Neural progenitor cell (in vitro differentiated cells): ENCODE data around the gene PHLDA2. TPM values are rescaled to one million over a fixed set of nuclear protein-coding genes. Genes with fewer than 3 reads are reported as not detected.

Experiments used
- DNase-seq: peaks from one replicate; pipeline ENCODE4 v3.0.0-alpha.2; 2016; ENCODE audit warnings: low spot score
- H2AFZ ChIP-seq: fragments of 200-600 bp; sonication (generic); replicated peaks from 2 replicates; pipeline ENCODE4 v1.6.1; 2016; ENCODE audit warnings: antibody characterized with exemption
- H3F3A ChIP-seq: fragments of 200-600 bp; sonication (generic); 2 replicates; pipeline ENCODE4 v1.6.1; 2016; ENCODE audit warnings: antibody characterized with exemption, low read depth
- H3K27ac ChIP-seq: fragments of 200-600 bp; sonication (generic); 2 replicates; pipeline ENCODE4 v1.5.1; 2016; ENCODE audit warnings: mild to moderate bottlenecking
- H3K27me3 ChIP-seq: fragments of 200-600 bp; sonication (generic); 2 replicates; pipeline ENCODE4 v1.6.1; 2016; ENCODE audit warnings: mild to moderate bottlenecking, moderate library complexity
- H3K36me3 ChIP-seq: fragments of 200-600 bp; sonication (generic); 2 replicates; pipeline ENCODE4 v1.5.1; 2016
- H3K4me1 ChIP-seq: fragments of 200-600 bp; sonication (generic); 2 replicates; pipeline ENCODE4 v1.6.1; 2016; ENCODE audit warnings: mixed run types
- H3K4me2 ChIP-seq: fragments of 200-600 bp; sonication (generic); 2 replicates; pipeline ENCODE4 v1.6.1; 2016
- H3K4me3 ChIP-seq: fragments of 200-600 bp; sonication (generic); 2 replicates; pipeline ENCODE4 v1.5.1; 2016
- H3K79me2 ChIP-seq: fragments of 200-600 bp; sonication (generic); 2 replicates; pipeline ENCODE4 v1.6.1; 2016; ENCODE audit warnings: low read depth
- H3K9ac ChIP-seq: fragments of 200-600 bp; sonication (generic); 2 replicates; pipeline ENCODE4 v1.6.1; 2016
- H3K9me3 ChIP-seq: fragments of 200-600 bp; sonication (generic); 2 replicates; pipeline ENCODE4 v1.5.1; 2016; ENCODE audit warnings: low read depth
- H4K20me1 ChIP-seq: fragments of 200-600 bp; sonication (generic); 2 replicates; pipeline ENCODE4 v1.6.1; 2016; ENCODE audit warnings: low read depth
- H3K27ac Mint-ChIP-seq: 3 replicates; pipeline ENCODE4 v1.8.0; 2021; ENCODE audit warnings: mixed read lengths
- H3K27me3 Mint-ChIP-seq: 2 replicates; pipeline ENCODE4 v1.8.0; 2022; ENCODE audit warnings: low read depth, mild to moderate bottlenecking, inconsistent platforms, moderate library complexity, mixed read lengths; ENCODE audit not compliant: insufficient read depth
- H3K36me3 Mint-ChIP-seq: 3 replicates; pipeline ENCODE4 v1.8.0; 2021; ENCODE audit warnings: mixed read lengths
- H3K4me1 Mint-ChIP-seq: 3 replicates; pipeline ENCODE4 v1.8.0; 2021; ENCODE audit warnings: mixed read lengths
- H3K4me3 Mint-ChIP-seq: 3 replicates; pipeline ENCODE4 v1.8.0; 2021; ENCODE audit warnings: mild to moderate bottlenecking, moderate library complexity, mixed read lengths
- H3K9me3 Mint-ChIP-seq: 3 replicates; pipeline ENCODE4 v1.8.0; 2020; ENCODE audit warnings: mixed read lengths
- CTCF ChIP-seq: fragments of 200-600 bp; sonication (generic); IDR thresholded peaks from 2 replicates; pipeline ENCODE4 v1.5.1; 2017; ENCODE audit warnings: antibody characterized with exemption, mild to moderate bottlenecking
- EZH2 ChIP-seq: fragments of 200-600 bp; sonication (generic); IDR thresholded peaks from 2 replicates; pipeline ENCODE4 v1.6.1; 2017; ENCODE audit warnings: antibody characterized with exemption, mild to moderate bottlenecking, moderate library complexity
- EZH2phosphoT487 ChIP-seq: fragments of 200-600 bp; sonication (generic); IDR thresholded peaks from 2 replicates; pipeline ENCODE4 v1.6.1; 2017; ENCODE audit warnings: antibody characterized with exemption
- total RNA-seq: library from RNA; depleted of rRNA; stranded (reverse); fragments of >200 nt; gene quantifications from 2 replicates; pipeline ENCODE4 v1.2.3, GENCODE V29; 2015; ENCODE audit warnings: low replicate concordance

PHLDA2 gene
- total RNA-seq, 1 donor from 2014 or later = not detected

GRCh38 chr11:2926611-2927051, 2.6 kb downstream of the PHLDA2 start:
- Histone ChIP-seq H4K20me1 (peaks cover 20% of the 10 kb centered on the region), H3K9me3 (no peaks in the 10 kb centered on the region), H3K4me2 (no peak overlapping the region), H3K27me3 (peaks cover 54% of the 10 kb centered on the region), H3K79me2 (no peaks in the 10 kb centered on the region), H3K36me3 (no peaks in the 10 kb centered on the region), H2AFZ (no peak overlapping the region), H3K4me3 (no peak overlapping the region), H3K4me1 (no peaks in the 10 kb centered on the region), H3F3A (peaks cover 9% of the 10 kb centered on the region), H3K27ac (no peak overlapping the region), H3K9ac (no peak overlapping the region)
- Mint-ChIP-seq H3K27me3 (peaks cover 28% of the 10 kb centered on the region), H3K27ac (no peak overlapping the region), H3K36me3 (no peaks in the 10 kb centered on the region), H3K4me1 (peaks cover 12% of the 10 kb centered on the region), H3K4me3 (no peak overlapping the region), H3K9me3 (peaks cover 3% of the 10 kb centered on the region)
- DNase-seq = no peak
- no peak for TF ChIP-seq EZH2
- TF ChIP-seq CTCF = no peak
- TF ChIP-seq EZH2phosphoT487 = no peak

DNA sequence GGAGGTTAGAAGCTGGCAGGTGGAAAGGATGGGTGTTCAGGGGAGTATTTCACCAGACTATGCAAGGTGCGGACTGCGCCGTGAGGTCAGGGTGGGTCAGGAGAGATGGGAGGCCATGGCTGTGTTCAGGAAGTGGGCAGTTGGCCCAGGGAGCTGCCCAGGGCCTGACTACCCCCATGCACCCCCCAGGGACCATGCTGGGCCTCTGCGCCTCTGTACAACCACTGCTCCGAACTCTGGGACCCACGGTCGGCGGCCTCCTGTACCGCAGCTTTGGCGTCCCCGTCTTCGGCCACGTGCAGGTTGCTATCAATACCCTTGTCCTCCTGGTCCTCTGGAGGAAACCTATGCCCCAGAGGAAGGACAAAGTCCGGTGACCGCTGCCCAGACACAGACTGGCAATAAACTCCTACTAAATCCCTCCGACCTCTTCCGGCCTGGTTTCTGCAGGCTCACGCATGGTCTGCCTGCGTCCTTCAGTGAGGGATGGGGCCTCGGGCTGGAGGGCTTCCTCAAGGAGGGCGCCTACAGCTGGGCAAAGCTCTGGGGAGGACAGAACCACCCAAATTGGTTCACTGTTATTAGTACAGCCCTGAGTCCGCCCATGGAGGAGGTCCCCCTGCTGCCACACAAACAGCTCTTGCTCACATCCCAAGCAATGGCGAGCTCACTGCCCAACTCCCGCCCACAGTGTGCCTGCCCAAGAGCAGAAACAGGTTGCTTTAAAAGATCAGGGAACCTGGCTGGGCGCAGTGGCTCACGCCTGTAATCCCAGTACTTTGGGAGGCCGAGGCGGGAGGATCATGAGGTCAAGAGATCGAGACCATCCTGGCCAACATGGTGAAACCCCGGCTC, 4.2 kb downstream of the PHLDA2 start:
- Mint-ChIP-seq H3K36me3 (no peaks in the 10 kb centered on the region), H3K4me3 (no peak overlapping the region), H3K4me1 (peaks cover 9% of the 10 kb centered on the region), H3K27ac (no peak overlapping the region), H3K9me3 (peaks cover 3% of the 10 kb centered on the region), H3K27me3 (peaks cover 23% of the 10 kb centered on the region)
- H3F3A ChIP-seq = peaks cover 3% of the 10 kb centered on the region
- DNase-seq = no peak
- H3K4me3 ChIP-seq = no peak overlapping the region
- no peaks in the 10 kb centered on the region for H3K4me1 ChIP-seq
- peaks cover 38% of the 10 kb centered on the region for H3K27me3 ChIP-seq
- no peak overlapping the region for H3K9ac ChIP-seq
- no peak overlapping the region for H3K27ac ChIP-seq
- no peak overlapping the region for H3K4me2 ChIP-seq
- H3K9me3 ChIP-seq = no peaks in the 10 kb centered on the region
- no peaks in the 10 kb centered on the region for H3K79me2 ChIP-seq
- H2AFZ ChIP-seq = no peak overlapping the region
- H4K20me1 ChIP-seq = peaks cover 14% of the 10 kb centered on the region
- H3K36me3 ChIP-seq = no peaks in the 10 kb centered on the region
- no peak for TF ChIP-seq EZH2

GRCh38 chr11:2924381-2924780, 4.8 kb downstream of the PHLDA2 start:
- no peak overlapping the region for H3K4me3 Mint-ChIP-seq
- Histone ChIP-seq H4K20me1 (peaks cover 9% of the 10 kb centered on the region), H3K79me2 (no peaks in the 10 kb centered on the region), H3K27me3 (peaks cover 32% of the 10 kb centered on the region), H3K27ac (no peak overlapping the region), H3K4me3 (no peak overlapping the region), H3K36me3 (no peaks in the 10 kb centered on the region), H3K4me1 (no peaks in the 10 kb centered on the region), H3K9ac (no peak overlapping the region), H2AFZ (no peak overlapping the region), H3F3A (no peaks in the 10 kb centered on the region), H3K4me2 (no peak overlapping the region), H3K9me3 (no peaks in the 10 kb centered on the region)
- no peak for DNase-seq
- TF ChIP-seq CTCF = no peak
- TF ChIP-seq EZH2phosphoT487 = no peak
- no peak for TF ChIP-seq EZH2
- no peak overlapping the region for H3K27ac Mint-ChIP-seq
- H3K9me3 Mint-ChIP-seq = peaks cover 3% of the 10 kb centered on the region
- peaks cover 7% of the 10 kb centered on the region for H3K4me1 Mint-ChIP-seq
- H3K36me3 Mint-ChIP-seq = no peaks in the 10 kb centered on the region
- peaks cover 20% of the 10 kb centered on the region for H3K27me3 Mint-ChIP-seq
